T follicular helper cell (primary cell): ENCODE results near the gene PAM16.
A peak's percentile ranks its signal among the peaks of the same experiment; 100 is the strongest.

Experiments
- DNase-seq: peaks from one replicate; pipeline ENCODE4 v3.0.0-alpha.2; 2020; ENCODE audit warnings: low read depth

The PAM16 gene

DNA sequence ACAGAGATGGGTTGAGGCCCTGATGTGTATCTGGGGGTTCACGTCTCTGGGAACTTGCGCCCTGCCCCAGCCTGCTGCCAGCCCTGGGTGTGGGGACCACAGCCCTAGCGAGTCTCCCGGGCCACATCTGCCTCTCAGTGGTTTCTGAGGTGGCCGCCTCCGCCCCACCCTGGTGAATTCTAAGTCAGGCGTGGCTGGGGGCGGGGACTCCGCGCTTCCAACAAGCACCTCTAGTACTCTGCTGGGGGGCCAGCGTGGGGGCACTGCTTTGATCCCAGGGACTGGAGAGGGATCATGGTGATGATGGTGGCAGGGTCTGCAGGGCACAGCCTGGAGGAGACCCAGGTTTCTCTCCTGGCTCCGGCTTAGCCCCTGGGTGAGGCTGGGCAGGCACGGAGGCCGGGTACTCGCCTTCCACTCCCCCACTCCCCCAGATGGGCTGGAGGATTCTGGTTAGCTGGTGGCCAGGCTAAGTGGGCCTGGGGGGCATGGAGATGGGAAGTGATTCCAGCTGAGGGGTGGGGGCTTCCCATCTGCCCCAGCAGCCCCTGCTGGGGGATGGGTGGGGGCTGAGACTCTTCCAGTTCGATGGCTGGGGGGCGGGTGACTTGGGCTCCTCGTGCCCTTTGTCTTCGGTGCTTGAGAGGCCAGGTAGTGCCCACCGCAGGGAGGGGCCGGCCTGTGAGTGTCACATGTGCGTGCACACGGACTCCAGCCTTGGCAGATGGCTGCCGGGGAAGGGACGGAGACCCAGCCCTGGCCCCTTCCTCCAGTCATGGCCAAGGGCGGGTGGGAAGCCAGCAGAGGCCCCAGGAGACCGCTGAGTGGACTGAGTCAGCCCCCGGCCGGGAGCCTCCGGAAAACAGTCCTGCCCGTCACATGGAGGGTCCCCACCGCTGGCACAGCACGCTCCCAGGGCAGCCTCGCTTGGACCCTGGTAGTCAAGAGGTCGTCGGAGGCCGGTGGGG, 31.4 kb downstream of the PAM16 start:
- no peak for DNase-seq

GRCh38 chr16:4318967-4319366, 32.2 kb downstream of the PAM16 start:
- DNase-seq, result no peak

DNA sequence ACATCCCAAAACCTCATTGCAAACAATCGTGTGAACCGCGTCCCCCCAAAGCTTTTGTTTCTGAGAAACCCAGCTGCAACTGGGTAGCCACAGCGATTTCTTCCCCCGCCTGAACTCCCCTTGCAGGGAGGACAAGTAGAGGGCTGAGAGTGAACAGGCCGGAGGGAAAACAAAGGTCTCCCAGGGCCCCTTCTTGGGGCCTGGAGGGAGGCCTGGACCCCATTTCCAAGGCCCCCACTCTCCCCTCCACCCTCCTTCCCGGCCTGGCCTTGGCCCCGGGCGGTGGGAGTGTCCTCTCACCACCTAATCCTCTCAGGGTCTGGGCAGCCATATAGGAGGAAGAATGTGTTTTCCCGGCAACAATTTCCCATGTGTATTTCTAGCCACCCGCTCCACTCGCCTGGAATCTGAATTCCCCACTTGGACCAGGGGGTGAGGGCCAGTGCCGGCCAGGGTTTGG, 32.6 kb downstream of the PAM16 start:
- DNase-seq, result no peak

DNA sequence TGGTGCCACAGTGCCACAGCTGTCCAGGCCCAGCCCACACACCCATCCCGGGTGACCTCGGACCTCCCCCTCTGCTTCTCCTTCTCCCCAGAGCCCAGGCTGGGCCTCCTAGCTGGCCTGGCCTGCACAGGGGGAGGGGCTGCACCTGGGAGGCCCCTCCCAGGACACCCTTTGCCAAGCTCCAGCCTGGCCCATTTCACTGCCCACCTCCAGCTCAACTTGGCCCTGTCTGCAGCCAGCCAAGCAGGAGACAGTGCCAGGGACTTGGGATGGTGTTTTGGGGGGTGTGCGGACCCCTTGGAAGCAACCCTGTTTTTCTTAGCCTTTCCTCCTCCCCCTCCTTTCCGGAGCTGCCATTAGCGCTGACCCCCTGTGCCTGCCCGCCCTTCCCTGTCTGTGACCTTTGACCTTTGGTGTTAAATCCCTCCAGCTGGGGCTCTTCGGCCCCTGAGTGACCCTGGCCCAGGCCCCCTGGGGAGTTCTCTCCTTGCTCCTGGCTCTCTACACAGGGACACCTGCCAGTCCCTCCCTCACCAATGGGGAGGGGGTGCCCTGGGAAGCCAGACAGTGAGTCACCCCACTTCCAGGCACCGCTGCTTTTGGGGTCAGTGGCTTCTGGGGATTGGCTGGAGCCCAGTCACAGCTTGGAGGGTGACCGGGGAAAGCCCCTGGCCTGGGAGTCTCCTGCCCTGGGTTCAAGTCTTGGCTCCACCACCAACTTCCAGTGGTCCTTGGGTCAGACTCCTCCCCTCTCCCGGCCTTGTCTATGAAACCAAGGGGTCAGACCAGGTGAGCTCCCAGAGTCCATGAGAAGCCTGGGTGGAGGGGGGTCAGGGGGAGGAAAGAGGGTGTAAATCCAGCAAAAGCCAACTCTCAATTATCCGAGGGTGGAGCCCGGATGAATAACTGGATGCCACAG, 33.3 kb downstream of the PAM16 start:
- no peak for DNase-seq

- DNase-seq, result no peak
Measured at GRCh38 chr16:4316864-4317531, 34.1 kb downstream of the PAM16 start.

GRCh38 chr16:4316108-4316863, 34.8 kb downstream of the PAM16 start:
- no peak for DNase-seq

GRCh38 chr16:4315186-4316107, 35.7 kb downstream of the PAM16 start, which contains the start of gene GLIS2:
Gene GLIS2, plus strand, starts transcription at chr16:4316067. Its CDS starts 16,214 bp downstream, at chr16:4332281.
- DNase-seq, result no peak

- DNase-seq, result no peak
Measured at GRCh38 chr16:4314532-4315185, 36.5 kb downstream of the PAM16 start.

DNA sequence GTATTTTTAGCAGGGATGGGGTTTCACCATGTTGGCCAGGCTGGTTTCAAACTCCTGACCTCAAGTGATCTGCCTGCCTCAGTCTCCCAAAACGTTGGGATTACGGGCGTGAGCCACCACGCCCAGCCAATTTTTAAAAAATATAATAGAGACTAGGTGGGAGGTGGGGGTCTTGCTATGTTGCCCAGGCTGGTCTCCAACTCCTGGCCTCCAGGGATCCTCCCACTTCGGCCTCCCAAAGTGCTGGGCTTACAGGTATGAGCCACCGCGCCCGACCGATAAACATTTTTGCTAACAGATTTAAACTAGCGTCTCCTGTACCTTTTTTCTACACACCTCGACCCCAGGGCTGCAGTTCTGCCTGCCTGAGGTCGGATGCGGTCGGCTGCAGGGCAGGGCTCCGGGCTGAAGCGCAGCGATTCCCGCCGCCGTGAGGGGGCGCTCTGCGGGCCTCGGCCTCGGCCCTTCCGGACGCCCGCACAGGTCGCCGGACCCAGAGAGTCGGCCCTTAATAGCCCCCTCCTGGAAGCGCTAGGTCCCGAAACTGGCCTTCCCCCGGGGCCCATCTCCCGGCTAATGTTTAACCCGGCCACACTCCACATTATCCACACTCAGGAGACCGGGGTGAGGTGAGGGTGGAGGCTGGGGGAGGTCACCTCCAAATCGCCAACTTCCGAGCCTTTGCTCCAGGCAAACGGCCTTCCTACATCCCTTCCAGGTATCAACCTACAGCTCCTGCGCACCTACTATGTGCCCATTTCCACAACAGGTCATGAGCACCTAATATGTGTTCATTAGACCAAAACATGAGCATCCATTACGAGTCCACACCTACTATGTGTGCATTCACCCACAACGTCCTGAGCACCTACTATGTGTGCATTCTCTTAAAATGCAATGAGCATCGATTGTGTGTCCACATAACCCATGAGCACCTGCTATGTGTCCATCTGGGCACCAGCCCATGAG, 37.3 kb downstream of the PAM16 start:
- DNase-seq, result no peak

DNA sequence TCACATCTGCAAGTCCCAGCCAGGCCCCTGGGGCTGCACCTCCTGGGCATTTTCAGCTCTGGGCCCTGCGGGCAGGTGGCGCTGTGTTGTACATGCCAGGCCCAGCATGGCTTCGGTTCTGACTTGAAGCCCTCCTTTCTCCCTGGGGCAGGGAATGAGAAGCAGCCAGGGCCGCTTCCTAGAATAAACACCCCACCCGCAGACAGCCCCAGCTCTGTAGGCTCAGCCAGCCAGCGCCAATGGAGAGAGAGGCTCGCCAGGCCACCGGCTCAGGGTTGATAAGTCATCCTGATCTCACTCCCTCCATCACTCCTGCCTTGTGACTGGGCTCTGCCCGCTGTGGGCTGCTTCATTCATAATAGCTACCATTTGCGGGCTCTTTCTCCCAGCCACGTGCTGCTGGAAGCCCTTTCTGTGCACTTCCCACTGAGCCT, 41.3 kb downstream of the PAM16 start:
- DNase-seq, result peak; percentile 35

DNA sequence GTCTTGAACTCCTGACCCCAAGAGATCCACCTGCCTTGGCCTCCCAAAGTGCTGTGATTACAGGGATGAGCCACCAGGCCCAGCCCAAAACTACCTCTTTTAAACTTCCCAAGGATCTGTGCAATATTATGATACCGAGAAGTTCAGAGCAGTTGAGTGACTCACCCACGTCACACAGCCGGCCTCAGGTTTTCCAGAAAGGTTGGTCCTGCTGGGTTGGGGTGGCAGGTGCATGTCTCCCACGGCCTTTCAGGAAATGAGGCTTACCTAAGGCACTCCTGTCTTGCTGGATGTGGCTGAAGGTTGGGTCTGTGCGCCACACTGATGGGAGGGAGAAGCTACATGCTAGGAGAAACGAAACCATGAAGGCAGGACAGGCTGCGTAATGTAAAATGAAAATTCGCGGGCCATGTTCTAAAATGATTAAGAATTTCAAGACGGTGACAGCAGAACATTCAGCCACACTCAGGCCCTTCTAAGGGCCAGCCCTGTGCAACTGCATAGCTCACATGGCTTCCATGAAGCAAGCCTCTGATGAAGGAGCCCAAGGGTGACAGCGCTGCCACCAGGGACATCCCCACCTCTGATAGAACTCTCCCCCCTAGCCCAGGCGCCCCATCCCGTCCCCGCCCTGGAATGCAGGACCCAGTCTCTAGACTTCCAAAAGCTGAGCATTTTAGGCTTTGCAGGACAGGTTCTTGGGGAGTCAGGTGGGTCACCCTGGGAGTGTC, 41.9 kb downstream of the PAM16 start:
- DNase-seq, result no peak

GRCh38 chr16:4307215-4308037, 43.7 kb downstream of the PAM16 start:
- DNase-seq, result peak; percentile 95

- DNase-seq, result peak; percentile 22
Measured at GRCh38 chr16:4306470-4307214, 44.5 kb downstream of the PAM16 start.

DNA sequence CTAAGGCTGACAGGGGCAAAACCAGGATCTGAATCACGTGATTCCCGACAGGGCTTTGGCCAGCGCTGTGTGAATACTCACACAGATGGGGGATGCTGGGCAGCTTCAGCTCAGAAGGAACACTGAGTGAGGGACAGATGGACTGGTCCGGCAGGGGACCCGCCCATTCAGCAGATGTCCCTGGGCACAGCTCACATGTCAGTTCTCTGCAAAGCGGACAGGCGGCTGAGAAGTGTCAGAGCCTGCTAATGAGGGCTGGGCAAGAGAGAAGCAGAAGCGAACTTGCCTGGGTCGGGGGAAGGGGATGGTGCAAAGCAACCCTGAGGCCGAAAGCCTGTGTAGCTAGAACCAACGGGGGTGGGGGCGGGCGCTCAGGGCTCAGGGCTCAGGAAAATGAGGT, 47.1 kb downstream of the PAM16 start:
- DNase-seq, result no peak

DNA sequence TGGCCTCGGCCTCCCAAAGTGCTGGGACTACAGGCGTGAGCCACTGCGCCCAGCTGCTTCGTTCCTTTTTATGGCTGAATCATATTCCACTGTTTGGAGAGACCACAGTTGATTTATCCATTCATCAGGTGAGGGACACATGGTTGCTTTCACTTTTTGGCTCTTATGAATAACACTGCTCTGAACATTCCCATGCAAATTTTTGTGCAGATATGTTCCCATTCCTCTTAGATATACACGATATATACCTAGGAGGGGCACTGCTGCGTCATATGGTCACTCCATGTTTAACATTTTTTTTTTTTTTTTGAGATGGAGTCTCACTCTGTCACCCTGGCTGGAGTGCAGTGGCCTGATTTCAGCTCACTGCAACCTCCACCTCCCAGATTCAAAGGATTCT, 49.2 kb downstream of the PAM16 start:
- DNase-seq, result no peak

GRCh38 chr16:4301177-4301576, 49.9 kb downstream of the PAM16 start:
- DNase-seq, result no peak
